CD8-positive, alpha-beta memory T cell (primary cell): Measurements from ENCODE around the gene NECTIN4. TPM values are rescaled to one million over a fixed set of nuclear protein-coding genes. Genes with fewer than 3 reads are reported as not detected.

ENCODE experiments used
- CTCF ChIA-PET: fragments of 350-600 bp; sonication (Branson Sonifier 250); formaldehyde crosslinking; loops from one replicate; lab custom pipeline; 2021; ENCODE audit warnings: antibody characterized with exemption; lab: Charles Lee
- POLR2A ChIA-PET: fragments of 350-600 bp; sonication (Branson Sonifier 250); formaldehyde crosslinking; loops from one replicate; lab custom pipeline; 2021; ENCODE audit warnings: antibody characterized with exemption; lab: Charles Lee
- DNase-seq, 5 donors: peaks; one replicate each; pipeline versions ENCODE4 v3.0.0 to v3.0.0-alpha.2; 2020 to 2022; ENCODE audit warnings: mixed read lengths in 1 of 5
- H3K27ac ChIP-seq: one replicate; pipeline ENCODE4 v1.7.0; 2013; ENCODE audit warnings: low read depth, mild to moderate bottlenecking, low read length, moderate library complexity
- H3K27me3 ChIP-seq: 2 replicates; pipeline ENCODE4 v1.7.0; 2013; ENCODE audit warnings: low read length, mild to moderate bottlenecking; ENCODE audit not compliant: insufficient read depth, poor library complexity, severe bottlenecking
- H3K36me3 ChIP-seq: 2 replicates; pipeline ENCODE4 v1.7.0; 2013; ENCODE audit warnings: mild to moderate bottlenecking, low read length, moderate library complexity; ENCODE audit not compliant: insufficient read depth
- H3K4me1 ChIP-seq: 2 replicates; pipeline ENCODE4 v1.7.0; 2013; ENCODE audit warnings: mild to moderate bottlenecking, low read length, moderate library complexity; ENCODE audit not compliant: insufficient read depth
- H3K4me3 ChIP-seq: 2 replicates; pipeline ENCODE4 v1.7.0; 2013; ENCODE audit warnings: mild to moderate bottlenecking, low read length
- H3K9me3 ChIP-seq: 2 replicates; pipeline ENCODE4 v1.7.0; 2013; ENCODE audit warnings: mild to moderate bottlenecking, low read length
- H3K27ac Mint-ChIP-seq, 8 donors: one replicate each; pipeline ENCODE4 v1.8.0; 2020 to 2021; ENCODE audit warnings: mixed read lengths in 8 of 8, mild to moderate bottlenecking in 6 of 8, inconsistent platforms in 3 of 8, moderate library complexity in 3 of 8
- H3K27me3 Mint-ChIP-seq, 2 donors: one replicate each; pipeline ENCODE4 v1.8.0; 2020 to 2021; ENCODE audit warnings: mixed read lengths in 2 of 2, mild to moderate bottlenecking in 1 of 2, moderate library complexity in 1 of 2
- H3K36me3 Mint-ChIP-seq, 3 donors: one replicate each; pipeline ENCODE4 v1.8.0; 2020 to 2021; ENCODE audit warnings: mixed read lengths in 3 of 3, inconsistent platforms in 1 of 3, mild to moderate bottlenecking in 1 of 3
- H3K4me1 Mint-ChIP-seq, 3 donors: one replicate each; pipeline ENCODE4 v1.8.0; 2020 to 2021; ENCODE audit warnings: mixed read lengths in 3 of 3, inconsistent platforms in 1 of 3, mild to moderate bottlenecking in 1 of 3
- H3K4me3 Mint-ChIP-seq, 7 donors: one replicate each; pipeline ENCODE4 v1.8.0; 2020 to 2021; ENCODE audit warnings: mixed read lengths in 7 of 7, mild to moderate bottlenecking in 6 of 7, moderate library complexity in 4 of 7, inconsistent platforms in 2 of 7
- H3K9me3 Mint-ChIP-seq, 5 donors: one replicate each; pipeline ENCODE4 v1.8.0; 2020 to 2022; ENCODE audit warnings: mixed read lengths in 5 of 5, mild to moderate bottlenecking in 3 of 5, moderate library complexity in 2 of 5, inconsistent platforms in 1 of 5
- polyA plus RNA-seq: library from polyadenylated mRNA; unstranded; fragments of 300-500 nt; fragmentation: Illumina TruSeq; gene quantifications from one replicate; pipeline ENCODE4 v1.2.3, GENCODE V29; 2021
- total RNA-seq, 2 experiments: library from RNA; stranded (reverse); gene quantifications; one replicate each; pipeline ENCODE4 v1.2.3, GENCODE V29; 2021

Gene NECTIN4
- total and polyA plus RNA-seq, 3 experiments from 2014 or later = 0.09 TPM; not detected in 1

DNA sequence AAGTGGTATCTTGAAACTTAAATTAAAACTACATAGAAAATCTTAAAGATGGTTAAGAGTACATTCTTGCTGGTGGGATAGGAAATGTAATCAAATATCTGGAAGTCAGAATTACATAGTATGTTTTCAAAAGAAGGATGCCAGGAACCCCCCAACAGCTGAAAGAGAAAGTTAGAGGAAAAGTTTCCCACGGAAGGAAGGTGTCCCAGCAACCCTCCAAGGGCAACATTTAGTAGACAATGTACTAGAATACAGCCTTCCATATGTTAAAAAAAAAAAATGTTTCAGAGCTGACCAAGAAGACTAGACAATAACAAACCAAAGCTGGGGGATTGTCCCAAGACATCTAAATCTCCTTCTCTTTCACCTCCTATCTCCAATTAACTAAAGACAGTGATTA lies 40.9 kb upstream of the NECTIN4 start:
- Mint-ChIP-seq H3K27ac (peak overlapping the region in 5 of 8 donors; percentile 80 to 98 (median 91)), H3K4me3 (peak overlapping the region in 1 of 7 donors; percentile 27), H3K4me1 (peaks cover 47 to 62% (median 50%) of the 10 kb centered on the region in 3 donors), H3K36me3 (peaks cover 0 to 50% (median 8%) of the 10 kb centered on the region in 3 donors), H3K27me3 (no peaks in the 10 kb centered on the region), H3K9me3 (no peaks in the 10 kb centered on the region)
- H3K27me3 ChIP-seq = no peaks in the 10 kb centered on the region
- POLR2A ChIA-PET = interaction anchor here (0.6 to 2.7 kb wide), 2 partner anchors 11 to 13 kb away, joined by 3 to 11 read pairs; partner anchors contain the start of genes NIT1 and PFDN2
- no peak overlapping the region for H3K27ac ChIP-seq
- peaks cover 42% of the 10 kb centered on the region for H3K4me1 ChIP-seq
- no peak for DNase-seq
- H3K36me3 ChIP-seq = peaks cover 16% of the 10 kb centered on the region
- no peak overlapping the region for H3K4me3 ChIP-seq
- no peaks in the 10 kb centered on the region for H3K9me3 ChIP-seq
- CTCF ChIA-PET = interaction anchor here (0.7 to 1.7 kb wide), 2 partner anchors 11 to 33 kb away, joined by 3 to 4 read pairs; no protein-coding TSS in a partner anchor

DNA sequence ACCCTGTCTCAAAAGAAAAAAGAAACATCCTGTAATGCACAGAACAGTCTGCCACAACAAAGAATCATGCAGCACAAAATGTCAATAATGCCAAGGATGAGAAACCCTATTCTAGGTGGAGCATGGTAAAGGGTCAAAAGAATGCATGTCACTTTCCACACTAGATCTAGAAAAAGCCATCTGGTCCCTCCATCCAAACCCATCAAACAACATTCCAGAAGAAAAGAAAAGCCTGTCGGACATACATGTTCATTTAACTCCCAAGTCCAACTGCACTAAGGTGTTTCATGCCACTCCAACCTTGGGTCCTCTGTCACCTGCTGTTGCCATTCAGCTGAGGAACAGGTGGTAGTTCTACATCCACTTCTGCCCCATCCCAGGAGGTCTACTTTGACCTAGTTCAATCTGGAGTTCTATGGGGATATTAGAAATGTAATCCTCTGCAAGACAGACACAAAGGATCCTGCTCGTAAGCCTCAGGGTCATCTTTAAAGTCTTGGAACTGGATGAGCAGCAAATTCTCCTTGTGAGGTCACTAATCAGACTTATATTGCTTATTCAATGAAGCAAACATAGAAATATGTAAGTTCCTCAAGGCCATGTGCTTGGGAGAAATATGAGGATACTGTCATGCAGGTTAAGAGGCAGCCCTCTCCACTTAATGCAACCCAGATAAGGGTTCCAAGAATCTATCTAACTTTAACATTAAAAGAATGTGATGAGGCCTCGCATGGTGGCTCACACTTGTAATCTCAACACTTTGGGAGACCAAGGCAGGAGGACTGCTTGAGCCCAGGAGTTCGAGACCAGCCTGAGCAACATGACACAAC lies 39.4 kb upstream of the NECTIN4 start:
- Histone ChIP-seq H3K36me3 (peaks cover 21% of the 10 kb centered on the region), H3K9me3 (no peaks in the 10 kb centered on the region), H3K27me3 (no peaks in the 10 kb centered on the region), H3K27ac (no peak overlapping the region), H3K4me1 (peaks cover 41% of the 10 kb centered on the region), H3K4me3 (no peak overlapping the region)
- Mint-ChIP-seq H3K27me3 (no peaks in the 10 kb centered on the region), H3K27ac (peak overlapping the region in 5 of 8 donors; percentile 43 to 76 (median 58)), H3K4me1 (peaks cover 44 to 58% (median 50%) of the 10 kb centered on the region in 3 donors), H3K36me3 (peaks cover 0 to 63% (median 8%) of the 10 kb centered on the region in 3 donors), H3K4me3 (peak overlapping the region in 1 of 7 donors; percentile 21), H3K9me3 (no peaks in the 10 kb centered on the region)
- no peak for DNase-seq
- POLR2A ChIA-PET = interaction anchor here (1.0 kb wide), 1 partner anchor 61 kb away, joined by 3 read pairs; no protein-coding TSS in a partner anchor
- CTCF ChIA-PET = interaction anchor here (1.3 kb wide), 2 partner anchors 12 to 29 kb away, joined by 3 read pairs; no protein-coding TSS in a partner anchor

DNA sequence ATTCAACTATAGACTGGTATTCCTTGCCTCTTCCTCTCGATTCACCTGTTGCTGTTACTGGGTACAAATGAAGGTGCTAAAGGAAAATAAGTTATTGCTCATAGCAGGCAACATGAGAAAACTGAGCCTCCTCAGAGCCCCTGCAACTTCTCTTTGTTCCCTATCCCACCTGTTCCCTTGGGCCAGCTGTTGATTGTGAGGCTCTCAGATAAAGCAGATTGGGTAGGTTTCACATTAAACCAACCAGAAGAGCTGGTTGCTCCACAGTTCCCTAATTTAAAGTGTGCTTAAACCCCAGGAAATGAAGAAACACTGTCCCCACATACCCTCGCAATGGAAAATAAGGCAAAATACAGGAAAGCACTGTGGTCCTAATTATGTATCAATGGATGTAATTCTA lies 38.3 kb upstream of the NECTIN4 start:
- POLR2A ChIA-PET = interaction anchor here (1.0 kb wide), 1 partner anchor 60 kb away, joined by 3 read pairs; no protein-coding TSS in a partner anchor
- Histone ChIP-seq H3K27ac (no peak overlapping the region), H3K27me3 (no peaks in the 10 kb centered on the region), H3K4me1 (peaks cover 35% of the 10 kb centered on the region), H3K4me3 (no peak overlapping the region), H3K9me3 (no peaks in the 10 kb centered on the region), H3K36me3 (peaks cover 26% of the 10 kb centered on the region)
- H3K27me3 Mint-ChIP-seq = no peaks in the 10 kb centered on the region
- H3K27ac Mint-ChIP-seq = peak overlapping the region in 7 of 8 donors; percentile 2 to 72 (median 62)
- H3K9me3 Mint-ChIP-seq = no peaks in the 10 kb centered on the region
- peaks cover 44 to 58% (median 50%) of the 10 kb centered on the region in 3 donors for H3K4me1 Mint-ChIP-seq
- no peak overlapping the region for H3K4me3 Mint-ChIP-seq
- no peak for DNase-seq
- CTCF ChIA-PET = interaction anchor here (0.7 to 1.3 kb wide), 3 partner anchors 13 to 31 kb away, joined by 3 read pairs; no protein-coding TSS in a partner anchor
- H3K36me3 Mint-ChIP-seq = peaks cover 0 to 74% (median 11%) of the 10 kb centered on the region in 3 donors

DNA sequence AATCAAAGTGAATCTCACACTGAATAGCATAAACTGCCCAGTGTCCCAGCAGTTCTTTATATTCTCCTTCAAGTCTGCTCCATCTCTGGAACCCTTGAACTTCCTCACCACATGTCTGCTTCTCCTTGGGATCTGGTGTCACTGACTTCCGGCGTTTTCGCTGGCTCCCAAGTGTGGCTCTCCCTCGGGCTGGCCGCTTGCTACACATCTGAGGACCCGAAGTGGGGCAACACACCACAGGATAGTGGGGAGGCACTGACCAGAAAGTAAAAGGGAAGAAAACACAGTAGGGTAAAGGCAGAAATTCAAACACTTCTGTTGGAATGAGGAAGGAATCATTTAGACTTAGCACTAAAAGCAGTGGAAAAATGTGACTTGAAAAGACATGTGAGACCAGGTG lies 33.6 kb upstream of the NECTIN4 start:
- H3K27ac ChIP-seq = no peak overlapping the region
- Mint-ChIP-seq H3K27ac (peak overlapping the region in 4 of 8 donors; percentile 8 to 70 (median 47)), H3K27me3 (no peaks in the 10 kb centered on the region), H3K36me3 (peaks cover 0 to 82% (median 13%) of the 10 kb centered on the region in 3 donors), H3K4me3 (peak overlapping the region in 1 of 7 donors; percentile 63), H3K9me3 (no peaks in the 10 kb centered on the region), H3K4me1 (peaks cover 37 to 44% (median 38%) of the 10 kb centered on the region in 3 donors)
- peaks cover 34% of the 10 kb centered on the region for H3K4me1 ChIP-seq
- POLR2A ChIA-PET = no interaction called here
- peaks cover 37% of the 10 kb centered on the region for H3K36me3 ChIP-seq
- no peaks in the 10 kb centered on the region for H3K27me3 ChIP-seq
- no peaks in the 10 kb centered on the region for H3K9me3 ChIP-seq
- no peak for DNase-seq
- CTCF ChIA-PET = interaction anchor here (0.9 kb wide), 1 partner anchor 14 kb away, joined by 3 read pairs; no protein-coding TSS in a partner anchor
- H3K4me3 ChIP-seq = no peak overlapping the region

DNA sequence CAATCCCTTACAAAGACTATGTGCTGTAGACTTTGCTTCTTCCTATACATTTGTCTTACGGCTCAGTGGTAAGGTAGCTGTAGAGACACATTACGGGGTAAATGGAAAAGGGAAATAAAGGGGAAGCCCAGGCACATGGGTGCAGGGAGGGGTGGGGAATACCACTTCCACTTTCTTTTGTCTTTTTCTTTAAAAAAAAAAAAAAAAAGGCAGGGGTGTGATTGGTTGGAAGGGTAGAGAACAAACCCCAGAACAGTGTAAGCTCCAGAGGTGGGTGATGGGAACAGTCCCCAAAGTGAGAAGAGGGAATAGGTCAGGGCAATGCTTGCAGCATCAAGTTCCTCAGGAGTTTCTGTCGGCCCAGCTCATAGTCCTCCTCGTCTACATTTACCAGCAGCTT lies 32.5 kb upstream of the NECTIN4 start:
- Mint-ChIP-seq H3K27ac (peak overlapping the region in 5 of 8 donors; percentile 19 to 68 (median 38)), H3K27me3 (no peaks in the 10 kb centered on the region), H3K9me3 (no peaks in the 10 kb centered on the region), H3K4me1 (peaks cover 31 to 44% (median 34%) of the 10 kb centered on the region in 3 donors), H3K4me3 (no peak overlapping the region), H3K36me3 (peaks cover 0 to 78% (median 13%) of the 10 kb centered on the region in 3 donors)
- H3K27ac ChIP-seq = no peak overlapping the region
- H3K9me3 ChIP-seq = no peaks in the 10 kb centered on the region
- H3K4me1 ChIP-seq = peaks cover 31% of the 10 kb centered on the region
- H3K27me3 ChIP-seq = no peaks in the 10 kb centered on the region
- peaks cover 33% of the 10 kb centered on the region for H3K36me3 ChIP-seq
- H3K4me3 ChIP-seq = no peak overlapping the region
- no peak for DNase-seq
- CTCF ChIA-PET = interaction anchor here (0.9 to 1.1 kb wide), 2 partner anchors 13 to 76 kb away, joined by 3 read pairs; partner anchors contain the start of gene USF1
- POLR2A ChIA-PET = interaction anchor here (0.7 to 1.0 kb wide), 2 partner anchors 9 to 32 kb away, joined by 3 read pairs; partner anchors contain the start of gene UFC1

DNA sequence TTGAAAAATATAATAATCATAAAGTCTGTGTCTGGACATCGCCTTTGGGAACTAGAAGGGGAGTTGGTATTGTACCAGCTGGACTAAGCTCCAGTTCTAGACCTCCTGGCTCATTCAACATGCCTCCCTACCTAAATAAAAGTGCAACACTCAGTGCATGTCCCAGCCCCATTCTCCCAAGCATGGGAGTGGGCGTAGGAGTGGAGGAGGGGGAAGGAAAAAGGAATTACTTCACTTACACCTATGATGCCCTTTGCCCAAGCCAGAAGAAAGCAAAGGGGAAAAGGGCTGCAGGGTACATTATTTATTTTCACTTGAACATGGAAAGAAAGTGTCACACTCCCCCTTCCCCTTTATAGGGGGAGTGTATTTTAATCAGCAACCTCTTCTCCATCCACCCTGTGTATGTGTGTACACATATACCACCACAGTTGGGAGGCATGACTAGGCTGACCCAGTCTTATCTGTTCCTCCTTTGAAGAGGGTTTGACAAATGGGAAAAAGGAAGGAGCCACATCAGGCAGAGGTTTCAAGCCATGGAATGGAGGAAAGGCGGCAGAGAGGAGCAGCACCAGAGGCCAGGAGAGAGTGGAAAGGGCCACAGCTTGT lies 31.8 kb upstream of the NECTIN4 start:
- H3K4me3 Mint-ChIP-seq = no peak overlapping the region
- H3K27ac Mint-ChIP-seq = peak overlapping the region in 5 of 8 donors; percentile 19 to 91 (median 51)
- H3K4me1 Mint-ChIP-seq = peaks cover 33 to 47% (median 36%) of the 10 kb centered on the region in 3 donors
- Histone ChIP-seq H3K4me1 (peaks cover 35% of the 10 kb centered on the region), H3K27me3 (no peaks in the 10 kb centered on the region), H3K36me3 (peaks cover 30% of the 10 kb centered on the region), H3K4me3 (no peak overlapping the region), H3K27ac (no peak overlapping the region), H3K9me3 (no peaks in the 10 kb centered on the region)
- H3K36me3 Mint-ChIP-seq = peaks cover 0 to 76% (median 9%) of the 10 kb centered on the region in 3 donors
- CTCF ChIA-PET = interaction anchor here (0.6 to 1.1 kb wide), 2 partner anchors 75 to 98 kb away, joined by 3 to 4 read pairs; partner anchors contain the start of gene USF1
- no peaks in the 10 kb centered on the region for H3K9me3 Mint-ChIP-seq
- H3K27me3 Mint-ChIP-seq = no peaks in the 10 kb centered on the region
- POLR2A ChIA-PET = interaction anchor here (1.0 kb wide), 1 partner anchor 9 kb away, joined by 3 read pairs; no protein-coding TSS in a partner anchor
- no peak for DNase-seq

DNA sequence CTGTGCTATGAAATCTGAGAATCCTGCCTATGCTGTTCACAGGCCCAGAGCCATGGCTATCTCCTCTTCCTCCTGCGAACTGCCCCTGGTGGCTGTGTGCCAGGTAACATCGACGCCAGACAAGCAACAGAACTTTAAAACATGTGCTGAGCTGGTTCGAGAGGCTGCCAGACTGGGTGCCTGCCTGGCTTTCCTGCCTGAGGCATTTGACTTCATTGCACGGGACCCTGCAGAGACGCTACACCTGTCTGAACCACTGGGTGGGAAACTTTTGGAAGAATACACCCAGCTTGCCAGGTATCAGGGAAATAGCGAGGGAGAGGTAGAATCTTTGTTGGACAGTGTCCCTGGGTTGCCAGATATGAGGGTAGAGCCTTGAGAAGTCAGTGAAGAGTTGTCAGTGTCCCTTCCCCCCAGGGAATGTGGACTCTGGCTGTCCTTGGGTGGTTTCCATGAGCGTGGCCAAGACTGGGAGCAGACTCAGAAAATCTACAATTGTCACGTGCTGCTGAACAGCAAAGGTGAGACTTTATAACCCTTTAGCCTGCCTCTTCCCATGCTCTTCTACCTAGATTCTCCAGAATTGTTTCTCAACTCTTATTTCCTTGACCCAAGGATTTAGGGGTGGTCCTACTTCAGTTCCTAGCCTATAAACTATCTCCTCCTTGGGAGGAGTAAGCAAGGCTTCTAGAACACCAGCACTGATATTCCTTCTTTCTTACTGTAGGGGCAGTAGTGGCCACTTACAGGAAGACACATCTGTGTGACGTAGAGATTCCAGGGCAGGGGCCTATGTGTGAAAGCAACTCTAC lies 29.9 kb upstream of the NECTIN4 start:
- DNase-seq = peak; percentile 38 to 78 (median 64)
- CTCF ChIA-PET = interaction anchor here (1.5 kb wide), 1 partner anchor 14 kb away, joined by 4 read pairs; no protein-coding TSS in a partner anchor
- Histone ChIP-seq H3K36me3 (peaks cover 28% of the 10 kb centered on the region), H3K27ac (peak overlapping the region; percentile 98), H3K4me3 (peak overlapping the region; percentile 98), H3K27me3 (no peaks in the 10 kb centered on the region), H3K4me1 (peaks cover 49% of the 10 kb centered on the region), H3K9me3 (no peaks in the 10 kb centered on the region)
- no peaks in the 10 kb centered on the region for H3K9me3 Mint-ChIP-seq
- peak overlapping the region; percentile 91 to 99 (median 96) for H3K27ac Mint-ChIP-seq
- POLR2A ChIA-PET = no interaction called here
- H3K27me3 Mint-ChIP-seq = no peaks in the 10 kb centered on the region
- H3K4me3 Mint-ChIP-seq = peak overlapping the region; percentile 78 to 98 (median 93)
- H3K36me3 Mint-ChIP-seq = peaks cover 0 to 66% (median 7%) of the 10 kb centered on the region in 3 donors
- H3K4me1 Mint-ChIP-seq = peaks cover 44 to 59% (median 49%) of the 10 kb centered on the region in 3 donors
